ENCODE measurements around the gene B3GALT6.
"Not testable (repeated sequence)": the region's sequence is repeated elsewhere in the genome, so short reads cannot be mapped to it uniquely, and the experiment has no call there.

The B3GALT6 gene

DNA sequence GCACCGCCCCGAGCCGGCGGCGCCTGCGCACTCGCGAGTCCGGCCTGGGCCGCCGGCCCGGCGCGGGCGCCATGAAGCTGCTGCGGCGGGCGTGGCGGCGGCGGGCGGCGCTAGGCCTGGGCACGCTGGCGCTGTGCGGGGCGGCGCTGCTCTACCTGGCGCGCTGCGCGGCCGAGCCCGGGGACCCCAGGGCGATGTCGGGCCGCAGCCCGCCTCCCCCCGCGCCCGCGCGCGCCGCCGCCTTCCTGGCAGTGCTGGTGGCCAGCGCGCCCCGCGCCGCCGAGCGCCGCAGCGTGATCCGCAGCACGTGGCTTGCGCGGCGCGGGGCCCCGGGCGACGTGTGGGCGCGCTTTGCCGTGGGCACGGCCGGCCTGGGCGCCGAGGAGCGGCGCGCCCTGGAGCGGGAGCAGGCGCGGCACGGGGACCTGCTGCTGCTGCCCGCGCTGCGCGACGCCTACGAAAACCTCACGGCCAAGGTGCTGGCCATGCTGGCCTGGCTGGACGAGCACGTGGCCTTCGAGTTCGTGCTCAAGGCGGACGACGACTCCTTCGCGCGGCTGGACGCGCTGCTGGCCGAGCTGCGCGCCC lies at the start of gene B3GALT6:
TSS of gene B3GALT6 (plus strand) at position 30 of the 588 bp plus-strand sequence. CDS start at position 72, 42 bp downstream.
- no peak for DNase-seq (ENCODE audit: low spot score)

DNA sequence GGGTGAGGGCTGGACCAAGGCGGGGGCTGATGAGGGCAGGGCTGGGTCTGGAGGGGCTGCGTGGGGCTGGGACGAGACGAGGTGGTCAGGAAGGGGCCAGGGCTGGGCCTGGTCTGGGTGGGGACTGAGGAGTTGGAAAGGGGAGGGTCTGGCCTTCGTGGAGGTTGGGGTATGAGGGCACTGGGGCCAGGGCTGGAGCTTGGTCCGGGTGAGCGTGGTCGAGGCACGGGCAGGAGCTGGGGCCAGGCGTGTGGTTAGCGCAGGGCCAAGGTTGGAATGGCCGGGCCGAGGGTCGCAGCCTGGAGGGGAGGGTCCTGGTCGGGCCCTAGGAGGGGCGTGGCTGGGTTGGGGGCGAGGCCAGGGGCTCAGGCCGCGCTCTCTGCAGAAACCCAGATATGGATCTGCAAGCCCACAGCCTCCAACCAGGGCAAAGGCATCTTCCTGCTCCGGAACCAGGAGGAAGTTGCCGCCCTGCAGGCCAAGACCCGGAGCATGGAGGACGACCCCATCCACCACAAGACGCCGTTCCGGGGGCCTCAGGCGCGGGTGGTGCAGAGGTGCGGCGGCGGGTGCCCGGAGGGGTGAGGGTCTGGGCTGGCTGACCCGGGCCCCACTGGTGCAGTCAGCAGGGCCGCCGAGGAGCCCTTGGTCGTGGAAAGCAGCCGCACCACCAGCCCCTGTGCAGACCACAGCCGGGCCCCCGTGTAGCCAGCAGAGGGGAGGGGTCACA lies 49.4 kb upstream of the B3GALT6 start:
- no peak for DNase-seq (ENCODE audit: low spot score)

DNA sequence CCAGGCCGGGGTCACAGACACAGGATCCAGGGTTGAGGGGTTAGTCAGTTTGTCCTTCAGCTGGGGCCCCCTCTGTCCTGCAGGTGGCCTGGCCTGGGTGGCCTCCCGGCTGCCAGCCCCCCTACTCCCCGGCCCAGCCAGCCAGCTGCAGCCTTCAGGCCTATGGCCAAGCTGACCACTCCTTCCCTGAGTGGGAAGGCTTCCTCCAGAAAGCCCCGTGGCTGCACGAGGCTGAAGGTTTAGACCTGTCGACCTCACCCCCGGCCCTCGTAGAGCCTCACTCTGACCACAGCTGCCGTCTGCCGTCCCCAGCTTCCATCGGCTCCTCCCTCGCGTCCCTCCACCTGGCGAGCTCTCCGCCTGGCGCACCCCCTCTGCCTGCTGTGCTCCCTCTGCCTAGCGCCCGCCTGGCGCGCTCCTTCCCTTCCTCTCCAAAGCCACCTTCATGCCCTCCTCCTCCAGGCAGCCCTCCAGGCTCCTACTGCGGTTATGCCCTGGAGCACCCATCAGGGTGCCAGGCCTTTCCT lies 48.8 kb upstream of the B3GALT6 start:
- no peak for DNase-seq (ENCODE audit: low spot score)

DNA sequence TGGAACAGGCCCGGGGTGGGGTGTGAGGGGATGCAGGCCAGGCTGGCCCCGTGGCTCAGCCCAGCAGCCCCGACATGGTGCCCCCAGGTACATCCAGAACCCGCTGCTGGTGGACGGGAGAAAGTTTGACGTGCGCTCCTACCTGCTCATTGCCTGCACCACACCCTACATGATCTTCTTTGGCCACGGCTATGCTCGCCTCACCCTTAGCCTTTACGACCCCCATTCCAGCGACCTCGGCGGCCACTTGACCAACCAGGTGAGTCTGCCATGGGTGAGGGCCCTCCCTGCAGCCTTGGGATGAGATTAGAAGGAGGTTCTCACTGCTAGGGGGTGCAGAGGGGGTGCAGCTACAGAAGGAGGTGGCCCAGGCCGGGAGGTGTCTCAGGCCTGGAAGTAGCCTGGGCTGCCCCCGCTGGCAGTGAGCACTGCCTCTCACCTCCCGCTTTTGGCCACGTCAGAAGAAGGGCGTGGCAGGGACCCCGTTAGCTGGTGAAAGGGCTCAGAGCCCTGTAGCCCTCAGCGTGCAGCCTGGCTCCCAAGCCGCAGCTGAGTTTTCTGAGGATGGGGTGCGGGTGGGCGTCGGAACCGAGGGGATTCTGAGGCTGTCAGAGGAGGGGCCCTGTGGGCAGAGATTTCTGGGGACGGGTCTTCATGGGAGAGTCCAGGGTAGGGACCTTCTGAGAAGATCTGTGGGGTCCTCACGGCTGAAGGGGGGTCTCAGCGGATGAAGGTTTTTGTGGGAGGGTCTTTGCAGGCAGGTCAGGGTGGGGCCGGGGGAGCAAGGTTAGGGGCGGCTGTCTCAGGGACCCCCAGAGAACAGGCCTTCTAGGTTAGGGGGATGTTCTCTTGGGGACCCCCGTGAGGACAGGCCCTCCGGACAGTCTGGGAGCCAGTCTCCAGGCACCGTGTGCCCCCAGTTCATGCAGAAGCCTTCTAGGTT lies 47.9 kb upstream of the B3GALT6 start:
- DNase-seq (ENCODE audit: low spot score): no peak

DNA sequence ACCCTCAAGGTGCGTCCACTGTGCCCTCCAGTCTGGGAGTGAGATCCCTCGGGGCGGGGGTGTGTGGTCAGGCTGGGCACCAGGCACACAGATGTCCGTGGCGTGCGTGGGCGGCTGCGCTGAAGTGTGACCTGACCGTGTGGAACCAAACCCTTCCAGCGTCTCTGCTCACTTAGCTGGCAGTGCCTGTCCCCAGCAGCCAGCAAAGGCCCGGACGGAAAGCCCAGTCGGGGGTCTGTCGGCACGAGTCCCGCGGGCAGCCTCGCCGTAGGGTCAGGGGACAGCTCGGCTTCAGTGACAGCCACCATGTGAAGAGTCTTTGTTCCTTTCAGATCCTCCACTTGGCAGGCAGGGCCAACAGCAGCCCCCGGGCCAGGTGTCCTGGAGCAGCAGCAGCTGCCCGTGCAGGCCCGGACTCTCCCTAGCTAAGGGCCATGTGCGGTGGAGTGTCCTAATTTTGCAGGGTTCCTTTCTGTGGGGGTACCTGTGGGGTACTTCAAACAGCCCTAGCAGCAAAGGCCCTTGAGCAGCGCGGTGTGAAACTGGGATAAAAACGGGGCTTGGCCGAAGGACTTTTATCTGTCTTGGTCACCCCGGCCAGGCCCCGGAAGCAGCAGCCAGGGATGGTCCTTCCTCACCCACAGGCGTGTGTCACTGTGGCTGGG lies 46.8 kb upstream of the B3GALT6 start:
- DNase-seq (ENCODE audit: low spot score): no peak

DNA sequence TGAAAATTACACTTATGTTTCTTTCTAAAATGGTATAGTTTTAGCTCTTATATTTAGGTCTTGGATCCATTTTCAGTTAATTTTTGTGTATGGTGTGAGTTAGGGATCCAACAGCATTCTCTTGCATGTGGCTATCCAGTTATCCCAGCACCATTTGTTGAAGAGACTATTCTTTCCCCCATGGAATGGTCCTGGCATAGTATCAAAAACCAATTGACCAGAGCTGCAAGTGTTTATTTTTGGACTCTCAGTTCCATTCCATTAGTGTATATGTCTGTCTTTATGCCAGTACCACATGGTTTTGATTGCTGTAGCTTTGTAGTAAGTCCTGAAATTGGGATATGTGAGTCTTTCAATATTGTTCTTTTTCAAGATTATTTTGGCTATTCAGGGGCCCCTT lies 44.1 kb upstream of the B3GALT6 start:
- DNase-seq (ENCODE audit: low spot score): no peak

DNA sequence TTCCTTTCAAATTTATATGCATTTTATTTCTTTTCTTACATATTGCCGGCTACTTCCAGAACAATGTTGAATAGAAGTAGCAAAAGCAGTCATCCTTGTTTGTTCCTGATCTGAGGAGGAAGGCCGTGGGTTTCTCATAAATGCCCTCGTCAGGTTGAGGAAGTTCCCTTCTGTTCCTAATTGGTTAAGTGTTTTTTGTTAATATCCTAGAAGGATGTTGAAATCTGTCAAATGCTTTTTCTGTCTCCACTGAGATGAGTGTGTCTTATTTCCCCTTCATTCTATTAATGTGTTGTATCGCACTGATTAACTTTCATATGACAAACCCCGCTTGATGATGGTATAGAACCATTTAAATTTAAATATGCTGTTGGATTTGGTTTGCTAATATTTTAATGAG lies 42.9 kb upstream of the B3GALT6 start:
- DNase-seq (ENCODE audit: low spot score): no peak

DNA sequence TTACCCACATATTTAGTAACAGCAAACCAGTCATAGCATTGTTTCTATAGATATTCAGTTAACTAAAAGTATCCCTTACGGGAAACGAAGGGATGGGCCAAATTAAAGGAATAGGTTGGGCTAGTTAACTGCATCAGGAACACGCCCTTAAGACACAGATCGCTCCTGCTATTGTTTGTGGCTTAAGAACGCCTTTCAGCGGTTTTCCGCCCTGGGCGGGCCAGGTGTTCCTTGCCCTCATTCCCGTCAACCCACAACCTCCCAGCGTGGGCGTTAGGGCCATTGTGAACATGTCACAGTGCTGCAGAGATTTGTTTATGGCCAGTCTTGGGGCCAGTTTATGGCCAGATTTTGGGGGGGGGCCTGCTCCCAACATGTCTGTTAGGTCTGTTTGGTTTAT lies 40.3 kb upstream of the B3GALT6 start:
- no peak for DNase-seq (ENCODE audit: low spot score)

DNA sequence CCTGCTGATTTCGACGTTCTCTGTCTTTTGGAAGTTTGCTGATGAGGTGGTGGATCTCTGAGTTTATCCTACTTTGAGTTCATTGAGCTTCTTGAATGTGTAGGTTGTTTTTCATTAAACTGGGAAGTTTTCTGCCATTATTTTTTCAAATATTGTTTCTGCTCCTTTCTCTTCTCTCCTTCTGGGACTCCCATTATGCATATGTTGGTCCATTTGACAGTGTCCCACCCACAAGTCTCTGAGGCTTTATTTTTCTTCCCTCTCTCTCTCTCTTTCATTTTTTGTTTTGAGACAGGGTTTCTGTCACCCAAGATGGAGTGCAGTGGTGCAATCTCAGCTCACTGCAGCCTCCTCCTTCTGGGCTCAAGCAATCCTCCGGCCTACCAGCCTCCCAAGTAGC lies 37.3 kb upstream of the B3GALT6 start:
- DNase-seq (ENCODE audit: low spot score): no peak

DNA sequence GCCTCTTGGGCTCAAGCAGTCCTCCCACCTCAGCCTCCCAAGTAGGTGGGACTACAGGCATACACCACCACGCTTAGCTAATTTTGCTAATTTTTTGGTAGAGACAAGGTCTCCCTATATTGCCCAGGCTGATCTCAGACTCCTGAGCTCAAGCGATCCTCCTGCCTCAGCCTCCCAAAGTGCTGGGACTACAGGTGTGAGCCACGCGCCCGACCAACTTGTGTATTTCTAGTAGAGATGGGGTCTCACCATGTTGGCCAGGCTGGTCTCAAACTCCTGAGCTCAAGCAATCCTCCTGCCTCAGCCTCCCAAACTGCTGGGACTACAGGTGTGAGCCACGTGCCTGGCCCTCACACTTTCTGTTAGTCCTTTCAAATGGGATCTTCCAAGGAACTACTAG lies 36.3 kb upstream of the B3GALT6 start:
- not testable (repeated sequence) for DNase-seq (ENCODE audit: low spot score)

DNA sequence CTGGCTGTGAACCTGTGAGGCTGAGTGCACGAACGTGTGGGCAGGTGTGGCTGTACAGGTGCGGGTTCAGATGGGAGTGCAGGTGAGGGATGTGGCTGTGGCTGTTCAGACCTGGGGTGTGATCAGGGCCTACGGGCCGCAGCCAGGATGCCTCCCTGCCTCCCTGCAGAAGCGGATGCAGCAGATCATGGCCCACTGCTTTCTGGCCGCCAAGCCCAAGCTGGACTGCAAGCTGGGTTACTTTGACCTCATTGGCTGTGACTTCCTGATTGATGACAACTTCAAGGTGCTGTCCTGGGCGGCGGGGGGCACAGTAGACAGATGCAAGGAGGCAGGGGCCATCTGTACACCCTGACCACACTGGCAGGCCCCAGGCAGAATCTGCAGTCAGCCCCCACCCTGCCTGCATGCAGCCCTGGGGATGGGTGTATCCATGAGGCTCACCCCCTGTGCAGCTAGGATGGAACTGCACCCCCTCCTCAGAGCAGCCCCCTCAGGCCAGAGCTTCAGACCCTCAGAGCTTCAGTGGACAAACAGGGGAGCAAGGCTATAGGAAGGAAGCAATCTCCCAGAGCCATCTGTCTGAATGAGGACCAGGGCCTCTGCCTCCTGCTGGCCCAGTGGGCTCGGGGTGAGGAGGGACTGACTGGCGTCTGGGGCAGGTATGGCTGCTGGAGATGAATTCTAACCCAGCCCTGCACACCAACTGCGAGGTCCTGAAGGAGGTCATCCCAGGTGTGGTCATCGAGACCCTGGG lies 35.4 kb upstream of the B3GALT6 start:
- DNase-seq (ENCODE audit: low spot score): no peak

DNA sequence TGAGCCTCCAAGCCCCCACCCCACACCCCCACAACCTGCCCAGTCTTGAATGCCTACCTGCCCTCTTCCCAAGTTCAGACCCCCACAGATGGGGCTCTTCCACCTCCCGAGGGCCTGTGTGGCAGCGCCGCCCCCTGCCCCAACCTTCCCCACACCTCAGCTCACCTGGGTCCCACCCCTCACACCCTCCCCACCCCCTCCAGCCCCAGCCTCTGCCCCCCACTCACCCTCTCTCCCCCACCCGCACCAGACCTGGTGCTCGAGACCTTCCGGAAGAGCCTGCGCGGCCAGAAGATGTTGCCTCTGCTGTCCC lies 34.9 kb upstream of the B3GALT6 start:
- DNase-seq (ENCODE audit: low spot score): no peak

DNA sequence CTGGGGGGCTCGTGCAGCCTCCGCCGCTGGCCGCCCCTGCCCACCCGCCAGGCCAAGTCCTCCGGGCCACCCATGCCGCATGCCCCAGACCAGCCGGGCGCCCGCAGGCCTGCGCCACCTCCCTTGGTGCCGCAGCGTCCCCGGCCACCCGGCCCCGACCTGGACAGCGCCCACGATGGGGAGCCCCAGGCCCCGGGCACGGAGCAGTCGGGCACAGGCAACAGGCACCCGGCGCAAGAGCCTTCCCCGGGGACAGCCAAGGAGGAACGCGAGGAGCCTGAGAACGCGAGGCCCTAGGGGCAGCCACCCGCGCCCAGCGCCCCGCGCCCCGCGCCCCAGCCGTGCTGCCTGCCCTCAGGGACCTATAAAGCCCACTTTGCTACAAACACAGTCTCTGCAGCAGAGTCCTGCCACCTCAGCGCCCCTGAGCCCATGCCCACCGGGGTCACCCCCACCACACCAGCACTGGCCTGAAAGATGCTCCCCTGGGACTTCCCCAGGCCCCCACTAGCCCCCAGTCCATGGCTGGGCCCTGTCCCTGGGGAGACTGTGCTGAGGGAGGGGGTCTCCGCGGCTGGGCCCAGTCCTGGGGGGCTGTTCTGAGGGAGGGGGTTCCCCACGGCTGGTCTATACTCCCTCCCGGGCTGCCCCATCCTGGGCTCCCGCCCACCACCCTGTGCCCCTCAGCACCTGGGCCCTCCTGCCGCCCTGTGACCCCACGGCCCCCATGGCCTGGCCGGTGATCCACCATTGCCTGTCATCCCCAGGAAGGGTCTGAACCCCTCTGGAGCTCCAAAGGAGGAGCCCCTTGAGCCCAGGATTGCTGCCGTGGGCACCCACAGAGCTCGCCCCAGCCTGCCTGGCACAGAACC lies 34.2 kb upstream of the B3GALT6 start:
- DNase-seq (ENCODE audit: low spot score): no peak

DNA sequence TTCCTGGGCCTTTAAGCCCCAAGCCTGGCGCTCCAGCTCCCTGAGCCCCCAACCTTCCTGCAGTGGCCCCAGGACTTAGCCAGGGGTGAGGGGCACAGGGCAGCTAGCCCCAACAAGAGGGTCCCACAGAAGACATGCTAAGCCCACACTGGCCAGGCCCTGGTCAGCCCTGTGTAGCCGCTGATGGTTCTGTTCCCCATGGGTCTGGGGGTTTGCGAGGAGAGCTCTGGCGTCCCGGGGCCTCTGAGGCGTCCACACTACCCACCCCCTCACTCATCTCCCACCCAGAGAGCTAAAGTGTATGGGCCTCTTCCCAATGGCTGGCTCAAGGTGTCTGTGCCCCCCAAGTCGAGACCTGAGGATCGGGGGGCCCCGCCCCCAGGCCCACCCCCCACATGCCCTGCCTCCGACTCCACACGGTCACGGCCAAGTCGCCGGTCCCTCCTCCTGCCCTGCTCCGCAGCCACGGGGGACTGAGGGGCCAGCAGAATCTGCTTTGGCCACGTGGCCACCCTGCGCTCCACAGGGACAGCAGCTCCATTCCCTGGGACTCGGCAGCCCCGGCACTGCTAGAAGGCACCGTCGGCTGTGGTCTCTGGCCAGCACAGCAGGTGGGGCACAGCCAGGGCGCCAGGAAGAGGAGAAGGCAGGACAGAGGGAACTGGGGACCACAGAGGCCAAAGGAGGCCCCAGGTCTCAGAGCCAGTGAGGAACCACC lies 33.5 kb upstream of the B3GALT6 start:
- no peak for DNase-seq (ENCODE audit: low spot score)

DNA sequence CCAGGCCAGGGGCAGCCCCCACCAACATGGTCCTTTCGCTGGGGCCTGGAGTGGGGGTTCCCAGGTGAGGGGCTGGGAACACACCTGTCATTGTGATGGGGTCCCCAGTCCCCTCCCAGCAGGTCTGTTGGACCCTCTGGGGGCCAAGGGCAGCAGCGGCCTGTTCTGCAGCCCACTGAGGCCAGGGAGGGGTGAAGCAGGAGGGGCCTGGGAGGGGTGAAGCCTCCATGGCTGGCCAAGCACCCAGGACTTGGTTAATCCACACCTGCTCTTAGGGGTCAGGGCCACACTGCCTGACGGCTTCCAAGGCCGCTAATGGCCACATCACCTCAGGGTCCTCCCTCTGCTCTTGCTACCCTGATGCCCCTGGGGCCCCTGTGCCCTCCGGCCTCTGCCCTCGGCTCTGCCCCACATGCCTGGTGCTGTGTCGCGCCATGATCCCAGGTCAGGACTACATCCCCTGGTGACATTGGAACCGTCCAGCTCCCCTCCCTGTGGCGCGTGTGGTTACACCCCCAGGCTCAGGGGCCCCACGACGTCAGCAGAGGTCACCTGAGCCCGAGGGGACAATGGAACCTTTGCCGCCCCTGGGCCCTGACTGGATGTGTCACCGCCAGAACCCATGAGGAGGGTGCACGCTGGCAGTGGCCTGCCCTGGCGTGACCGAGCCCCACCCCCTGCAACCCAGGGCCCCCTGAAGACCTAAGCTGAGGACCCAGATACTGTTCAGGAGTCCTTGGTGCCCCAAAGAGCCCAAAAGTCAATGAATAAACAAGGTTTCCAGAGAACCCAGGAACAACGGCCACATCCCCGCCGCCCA lies 32.7 kb upstream of the B3GALT6 start:
- DNase-seq (ENCODE audit: low spot score): no peak

DNA sequence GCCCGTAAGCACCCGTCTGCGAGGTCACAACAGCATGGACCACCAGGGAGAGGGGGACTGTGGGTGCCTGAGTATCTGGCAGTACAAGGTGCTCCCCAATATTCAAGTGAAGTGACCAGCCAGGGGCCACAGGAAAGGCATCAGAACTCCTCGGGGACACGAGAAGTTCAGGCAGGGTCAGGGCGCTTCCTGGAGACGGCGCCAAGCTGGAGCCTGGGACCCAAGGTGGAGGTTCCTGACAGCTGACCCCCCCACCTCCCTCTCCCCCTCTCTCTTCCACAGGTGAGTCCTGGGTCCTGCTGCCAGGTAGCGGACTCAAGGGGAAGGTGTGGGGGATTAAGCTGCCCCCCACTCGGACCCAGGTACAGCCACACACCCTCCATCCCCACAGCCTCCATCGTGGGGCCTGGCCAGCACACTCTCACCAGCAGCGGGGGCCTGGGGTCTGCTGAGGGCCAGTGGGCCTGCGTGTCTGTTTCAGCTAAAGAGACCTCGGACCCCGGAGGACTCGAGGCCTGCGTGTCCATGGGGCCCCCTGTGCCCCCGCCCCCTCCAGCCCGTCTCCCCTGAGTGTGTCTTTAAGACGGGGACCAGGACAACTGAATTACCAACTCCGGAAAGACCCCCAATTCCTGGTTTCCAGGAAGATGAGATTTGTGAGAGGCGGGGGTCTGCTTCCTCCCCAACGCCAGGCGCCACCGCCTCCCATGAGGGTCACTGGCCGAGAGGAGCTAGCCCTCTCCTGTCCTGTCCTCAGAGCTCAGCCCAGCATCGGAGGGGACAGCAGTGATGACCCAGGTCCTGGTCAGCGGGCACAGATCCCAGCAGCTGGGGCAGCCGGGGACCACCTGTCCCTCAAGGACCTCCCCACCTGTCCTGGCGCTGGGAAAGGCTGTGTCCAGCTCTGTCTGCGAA lies 31.8 kb upstream of the B3GALT6 start:
- no peak for DNase-seq (ENCODE audit: low spot score)

DNA sequence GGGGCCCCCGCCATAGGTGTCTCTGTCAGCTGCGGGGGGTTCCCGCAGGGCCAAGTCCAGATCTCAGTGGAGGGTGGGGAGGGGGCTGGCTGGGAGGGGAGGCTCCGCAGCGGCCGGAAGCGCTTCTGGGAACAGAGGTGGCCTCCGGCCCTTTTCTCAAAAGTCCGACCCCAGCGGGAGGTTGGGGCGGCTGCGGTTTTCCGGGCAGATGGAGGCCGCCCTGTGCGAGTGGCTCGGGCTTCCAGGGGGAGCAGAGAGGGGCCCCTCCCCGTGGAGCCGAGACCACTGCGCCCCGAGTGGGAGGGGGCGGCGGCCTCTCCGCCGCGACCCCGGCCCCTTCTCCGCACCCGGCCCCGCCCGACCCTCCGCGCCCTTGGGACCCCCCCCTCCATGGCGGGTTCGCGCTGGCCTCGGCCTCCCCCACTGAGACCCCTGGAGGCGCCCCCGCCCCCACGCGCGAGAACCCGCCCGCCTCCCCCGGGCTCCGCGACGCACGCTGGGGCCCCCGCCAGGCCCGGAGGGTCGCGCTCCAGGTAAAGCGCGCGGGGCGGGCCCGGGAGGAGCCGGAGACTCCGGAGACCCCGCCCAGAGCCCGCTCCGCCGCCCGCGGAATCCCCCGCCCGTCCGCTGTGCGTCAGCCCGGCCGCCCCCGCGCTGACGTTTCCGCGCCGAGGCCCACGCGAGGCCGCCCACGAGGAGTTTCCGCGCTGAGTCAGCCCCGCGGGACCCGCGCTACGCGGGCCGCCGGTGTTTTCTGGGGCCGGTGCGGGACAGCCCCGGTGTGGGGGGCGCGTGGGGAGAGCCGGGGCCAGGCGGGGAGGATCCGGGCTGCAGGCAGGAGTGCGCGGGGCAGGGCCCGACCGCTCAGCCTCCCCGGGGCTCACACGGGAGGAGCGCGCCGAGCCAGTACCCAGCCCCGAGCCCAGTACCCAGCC lies 30.9 kb upstream of the B3GALT6 start:
- peak; percentile 80 for DNase-seq (ENCODE audit: low spot score)
